Measurements from ENCODE around the gene TOMM6.

Gene TOMM6

GRCh38 chr6:41771058-41771983, 16.2 kb upstream of the TOMM6 start:
- Histone ChIP-seq H2AFZ (ENCODE audit: low read depth) (no peak overlapping the region), H3K79me2 (ENCODE audit: insufficient read depth, low read depth) (no peaks in the 10 kb centered on the region), H3K4me3 (IDR thresholded peaks at IDR 0.05; ENCODE audit: insufficient read depth, low read depth, low read length) (no peak overlapping the region), H3K9ac (no peak overlapping the region), H3K36me3 (ENCODE audit: insufficient read depth) (no peaks in the 10 kb centered on the region), H4K20me1 (ENCODE audit: insufficient read depth) (no peaks in the 10 kb centered on the region), H3K27ac (no peak overlapping the region), H3K4me2 (no peak overlapping the region), H3K4me1 (ENCODE audit: low read depth, poor library complexity, severe bottlenecking) (no peaks in the 10 kb centered on the region), H3K27me3 (ENCODE audit: insufficient read depth, low read depth) (no peaks in the 10 kb centered on the region)
- no peak for TF ChIP-seq CTCF (conservative IDR thresholded peaks at IDR 0.05; ENCODE audit: low read depth, low read length)

DNA sequence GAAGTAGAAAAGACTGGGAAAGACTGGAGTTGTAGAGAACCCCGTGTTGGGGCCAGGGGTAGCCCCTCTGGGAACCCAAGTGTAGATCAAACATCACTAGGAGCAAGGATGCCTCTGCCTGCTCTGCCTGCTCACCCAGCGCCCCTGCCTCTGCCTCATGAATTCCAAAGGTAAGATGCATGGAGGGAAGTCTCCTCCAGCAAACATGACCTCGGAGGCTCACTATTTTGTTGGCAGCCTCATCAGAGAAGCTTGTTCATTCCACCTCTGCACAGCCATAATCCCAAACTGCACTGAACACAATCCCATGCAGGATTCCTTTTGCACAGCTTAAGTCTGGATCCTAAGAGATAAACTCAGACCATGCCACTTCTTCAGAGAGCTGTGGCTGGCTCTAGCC, 12.7 kb upstream of the TOMM6 start:
- no peak overlapping the region for H2AFZ ChIP-seq (ENCODE audit: low read depth)
- no peaks in the 10 kb centered on the region for H4K20me1 ChIP-seq (ENCODE audit: insufficient read depth)
- H3K9ac ChIP-seq: no peak overlapping the region
- H3K36me3 ChIP-seq (ENCODE audit: insufficient read depth): no peaks in the 10 kb centered on the region
- H3K79me2 ChIP-seq (ENCODE audit: insufficient read depth, low read depth): no peaks in the 10 kb centered on the region
- no peaks in the 10 kb centered on the region for H3K27me3 ChIP-seq (ENCODE audit: insufficient read depth, low read depth)
- TF ChIP-seq CTCF (conservative IDR thresholded peaks at IDR 0.05; ENCODE audit: low read depth, low read length): no peak
- peaks cover 4% of the 10 kb centered on the region for H3K4me1 ChIP-seq (ENCODE audit: low read depth, poor library complexity, severe bottlenecking)
- H3K4me3 ChIP-seq (IDR thresholded peaks at IDR 0.05; ENCODE audit: insufficient read depth, low read depth, low read length): no peak overlapping the region
- no peak overlapping the region for H3K27ac ChIP-seq
- H3K4me2 ChIP-seq: no peak overlapping the region

- no peaks in the 10 kb centered on the region for H3K79me2 ChIP-seq (ENCODE audit: insufficient read depth, low read depth)
- H3K4me3 ChIP-seq (IDR thresholded peaks at IDR 0.05; ENCODE audit: insufficient read depth, low read depth, low read length): no peak overlapping the region
- no peak for TF ChIP-seq CTCF (conservative IDR thresholded peaks at IDR 0.05; ENCODE audit: low read depth, low read length)
- no peak overlapping the region for H3K9ac ChIP-seq
- peaks cover 4% of the 10 kb centered on the region for H3K4me1 ChIP-seq (ENCODE audit: low read depth, poor library complexity, severe bottlenecking)
- H3K36me3 ChIP-seq (ENCODE audit: insufficient read depth): no peaks in the 10 kb centered on the region
- H3K4me2 ChIP-seq: no peak overlapping the region
- H3K27me3 ChIP-seq (ENCODE audit: insufficient read depth, low read depth): no peaks in the 10 kb centered on the region
- H2AFZ ChIP-seq (ENCODE audit: low read depth): no peak overlapping the region
- H3K27ac ChIP-seq: no peak overlapping the region
- no peaks in the 10 kb centered on the region for H4K20me1 ChIP-seq (ENCODE audit: insufficient read depth)
Observed at GRCh38 chr6:41775293-41775882, 12.1 kb upstream of the TOMM6 start.

DNA sequence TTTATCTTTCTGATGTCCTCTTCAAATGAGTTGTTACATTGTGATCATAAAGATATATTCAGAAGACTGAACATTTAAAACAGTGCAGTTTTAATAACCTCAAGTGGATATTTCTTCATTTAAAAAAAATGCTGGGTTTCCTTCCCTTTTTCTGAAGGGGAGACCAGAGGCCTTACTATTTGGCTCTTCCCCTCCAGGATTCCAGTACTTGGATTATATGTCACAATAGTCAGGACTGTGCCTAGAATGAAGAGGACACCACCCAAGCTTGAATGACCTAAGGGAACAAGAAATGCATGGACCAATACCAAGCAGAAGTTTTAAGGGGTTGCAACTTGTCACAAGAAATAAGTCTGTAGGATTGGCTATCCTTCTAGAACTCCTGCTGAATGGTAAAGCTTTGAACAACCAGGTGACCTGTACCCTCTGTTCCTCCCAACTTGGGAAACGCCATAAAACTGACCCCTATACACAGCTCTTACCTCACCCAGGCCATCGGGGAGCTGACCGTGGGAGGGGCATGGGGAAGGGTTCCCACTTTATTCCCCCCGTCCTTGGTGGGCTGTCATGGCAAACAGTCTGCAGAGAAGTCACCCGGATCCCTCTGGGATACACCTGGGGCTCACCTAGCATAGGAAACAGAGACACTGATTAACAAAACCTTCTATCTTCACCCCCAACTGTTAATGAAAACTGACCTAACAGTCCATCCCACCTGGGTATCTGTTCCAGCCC, 9.8 kb upstream of the TOMM6 start:
- Histone ChIP-seq H3K27me3 (ENCODE audit: insufficient read depth, low read depth) (peaks cover 15% of the 10 kb centered on the region), H3K36me3 (ENCODE audit: insufficient read depth) (no peaks in the 10 kb centered on the region), H3K4me1 (ENCODE audit: low read depth, poor library complexity, severe bottlenecking) (peaks cover 10% of the 10 kb centered on the region), H3K27ac (no peak overlapping the region), H2AFZ (ENCODE audit: low read depth) (no peak overlapping the region), H3K4me2 (no peak overlapping the region), H3K79me2 (ENCODE audit: insufficient read depth, low read depth) (no peaks in the 10 kb centered on the region), H3K9ac (no peak overlapping the region), H3K4me3 (IDR thresholded peaks at IDR 0.05; ENCODE audit: insufficient read depth, low read depth, low read length) (no peak overlapping the region), H4K20me1 (ENCODE audit: insufficient read depth) (no peaks in the 10 kb centered on the region)
- no peak for TF ChIP-seq CTCF (conservative IDR thresholded peaks at IDR 0.05; ENCODE audit: low read depth, low read length)
